GM21528 (cell line): ENCODE results near the gene RNASEH2A.

Experiments
- ATAC-seq: cut with Tn5 transposase; IDR thresholded peaks from one replicate; pipeline ENCODE4 v1.9.1; 2021; ENCODE audit warnings: mild to moderate bottlenecking, moderate library complexity; ENCODE audit not compliant: unreplicated experiment, low FRiP score

Gene RNASEH2A

GRCh38 chr19:12806242-12807081 lies at the start of gene RNASEH2A:
RNASEH2A (plus strand) TSS chr19:12806584; CDS start chr19:12806674, 90 bp downstream.
- peak; percentile 60 for ATAC-seq

GRCh38 chr19:12757544-12758274 lies 48.7 kb upstream of the RNASEH2A start:
- ATAC-seq = no peak

GRCh38 chr19:12759686-12760085 lies 46.7 kb upstream of the RNASEH2A start:
- no peak for ATAC-seq

GRCh38 chr19:12763100-12763499 lies 43.3 kb upstream of the RNASEH2A start:
- no peak for ATAC-seq

GRCh38 chr19:12764698-12765097 lies 41.7 kb upstream of the RNASEH2A start:
- ATAC-seq = no peak

- ATAC-seq = no peak
Measured at GRCh38 chr19:12766051-12766521, 40.3 kb upstream of the RNASEH2A start.

- no peak for ATAC-seq
Measured at GRCh38 chr19:12767150-12767549, 39.2 kb upstream of the RNASEH2A start.

- no peak for ATAC-seq
Measured at GRCh38 chr19:12767666-12768065, 38.7 kb upstream of the RNASEH2A start.

GRCh38 chr19:12769689-12770088 lies 36.7 kb upstream of the RNASEH2A start:
- no peak for ATAC-seq

GRCh38 chr19:12770922-12771321 lies 35.5 kb upstream of the RNASEH2A start:
- no peak for ATAC-seq

- no peak for ATAC-seq
Measured at GRCh38 chr19:12772323-12772722, 34.1 kb upstream of the RNASEH2A start.

- no peak for ATAC-seq
Measured at GRCh38 chr19:12773571-12773970, 32.8 kb upstream of the RNASEH2A start.

GRCh38 chr19:12774588-12775555 lies 31.5 kb upstream of the RNASEH2A start, which contains the start of gene HOOK2:
HOOK2 (minus strand) TSS chr19:12775552; CDS start chr19:12775449, 103 bp downstream.
- no peak for ATAC-seq

GRCh38 chr19:12777217-12778016 lies 29.0 kb upstream of the RNASEH2A start:
- no peak for ATAC-seq

GRCh38 chr19:12778017-12778904 lies 28.1 kb upstream of the RNASEH2A start:
- no peak for ATAC-seq

- no peak for ATAC-seq
Measured at GRCh38 chr19:12778905-12779161, 27.6 kb upstream of the RNASEH2A start.

GRCh38 chr19:12779162-12779993 lies 27.0 kb upstream of the RNASEH2A start:
- ATAC-seq = no peak

- no peak for ATAC-seq
Measured at GRCh38 chr19:12782174-12782423, 24.3 kb upstream of the RNASEH2A start.
